AG04449 (cell line): ENCODE data around the gene ZNRF1.

ENCODE experiments used
- CTCF ChIA-PET: fragments of 350-600 bp; formaldehyde crosslinking; extraction: SDS; loops from one replicate; lab custom pipeline; 2021; ENCODE audit warnings: antibody characterized with exemption; lab: Yijun Ruan, JAX
- POLR2A ChIA-PET: fragments of 400-600, 350-600 bp; formaldehyde crosslinking; extraction: SDS; loops from one replicate; lab custom pipeline; 2020; ENCODE audit warnings: antibody characterized with exemption, inconsistent platforms; lab: Yijun Ruan, JAX
- DNase-seq: peaks from one replicate; pipeline ENCODE4 v3.0.0-alpha.2; 2010; ENCODE audit warnings: low read depth, low spot score
- H3K4me3 ChIP-seq: 2 replicates; pipeline ENCODE4 v1.5.1; 2011; ENCODE audit warnings: low read depth, mild to moderate bottlenecking, control low read depth, low read length
- CTCF ChIP-seq: IDR thresholded peaks from one replicate; pipeline ENCODE4 v1.5.1; 2011; ENCODE audit warnings: mild to moderate bottlenecking, moderate library complexity, low read length, control low read depth, inconsistent platforms; ENCODE audit not compliant: insufficient read depth; ENCODE audit errors: missing control alignments

Gene ZNRF1

GRCh38 chr16:75147968-75148310 is 149.1 kb downstream of the ZNRF1 start:
- no peak for DNase-seq
- TF ChIP-seq CTCF, result no peak
- POLR2A ChIA-PET, result no interaction called here
- CTCF ChIA-PET, result no interaction called here
- H3K4me3 ChIP-seq, result peak overlapping the region; percentile 35

GRCh38 chr16:75148311-75149195 is 149.7 kb downstream of the ZNRF1 start, which contains the start of gene ZFP1:
Gene ZFP1 (plus strand): TSS chr16:75148524. CDS start chr16:75152952, 4,428 bp downstream.
- ChIA-PET POLR2A (no interaction called here), CTCF (no interaction called here)
- DNase-seq, result peak; percentile 38
- peak within 1 kb of the TSS; percentile 100 for H3K4me3 ChIP-seq
- TF ChIP-seq CTCF, result no peak

- CTCF ChIA-PET, result no interaction called here
- H3K4me3 ChIP-seq, result no peak overlapping the region
- DNase-seq, result no peak
- TF ChIP-seq CTCF, result no peak
- POLR2A ChIA-PET, result no interaction called here
Measured at GRCh38 chr16:75151798-75152197, 153.0 kb downstream of the ZNRF1 start.

- CTCF ChIA-PET, result no interaction called here
- no peak for DNase-seq
- POLR2A ChIA-PET, result no interaction called here
- no peak overlapping the region for H3K4me3 ChIP-seq
- no peak for TF ChIP-seq CTCF
Measured at GRCh38 chr16:75152635-75153034, 153.8 kb downstream of the ZNRF1 start.

GRCh38 chr16:75160386-75160785 is 161.6 kb downstream of the ZNRF1 start:
- H3K4me3 ChIP-seq, result no peak overlapping the region
- no peak for DNase-seq
- POLR2A ChIA-PET, result no interaction called here
- TF ChIP-seq CTCF, result no peak
- CTCF ChIA-PET, result no interaction called here
